ENCODE measurements around the gene ACTRT2.

Gene ACTRT2

GRCh38 chr1:3003039-3003940, 18.0 kb upstream of the ACTRT2 start:
- DNase-seq (ENCODE audit: low read depth), result no peak

DNA sequence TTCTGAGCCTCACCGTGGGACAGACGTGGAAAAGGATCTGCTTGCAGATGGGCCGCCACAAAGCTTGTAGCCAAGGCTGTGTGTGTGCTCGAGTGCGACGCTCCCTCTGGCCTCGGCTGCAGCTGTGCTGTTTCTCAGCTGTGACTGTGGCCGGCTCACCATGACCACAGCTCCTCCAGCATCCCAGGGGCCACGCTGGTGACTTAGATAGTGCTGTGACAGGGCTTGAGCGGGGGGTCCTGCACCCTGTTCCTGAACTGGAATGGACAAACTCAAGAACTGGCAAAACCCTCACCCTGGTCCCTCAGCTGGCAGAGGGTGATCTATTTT, 17.4 kb upstream of the ACTRT2 start:
- no peak for DNase-seq (ENCODE audit: low read depth)

- DNase-seq (ENCODE audit: low read depth), result no peak
These were observed 16.7 kb upstream of the ACTRT2 start for GRCh38 chr1:3004285-3005205.

- DNase-seq (ENCODE audit: low read depth), result no peak
These were observed 15.5 kb upstream of the ACTRT2 start for GRCh38 chr1:3005771-3006170.

- DNase-seq (ENCODE audit: low read depth), result no peak
These were observed 13.7 kb upstream of the ACTRT2 start for GRCh38 chr1:3007298-3008147.

- no peak for DNase-seq (ENCODE audit: low read depth)
These were observed 12.2 kb upstream of the ACTRT2 start for GRCh38 chr1:3009021-3009420.

DNA sequence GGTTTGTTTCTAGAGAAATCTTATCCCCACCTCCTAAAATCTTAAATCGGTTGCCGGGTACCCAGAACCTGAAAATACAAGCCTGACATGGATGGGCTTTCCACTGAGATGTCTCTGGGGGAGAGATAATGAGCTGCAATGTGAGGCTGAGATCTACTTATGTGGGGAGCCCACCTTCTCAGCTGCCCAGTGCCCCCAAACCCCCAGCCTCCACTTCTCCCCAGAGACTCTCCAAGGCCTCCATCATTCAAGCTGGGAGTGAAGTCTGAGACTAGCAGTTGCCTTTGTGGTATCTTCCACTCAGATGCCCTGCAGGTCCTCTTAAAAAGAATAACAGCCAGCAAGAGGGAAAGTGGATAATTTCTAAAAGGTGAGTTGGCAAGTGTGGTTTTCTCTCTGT, 11.7 kb upstream of the ACTRT2 start:
- no peak for DNase-seq (ENCODE audit: low read depth)

GRCh38 chr1:3011127-3011526, 10.1 kb upstream of the ACTRT2 start:
- DNase-seq (ENCODE audit: low read depth), result no peak

DNA sequence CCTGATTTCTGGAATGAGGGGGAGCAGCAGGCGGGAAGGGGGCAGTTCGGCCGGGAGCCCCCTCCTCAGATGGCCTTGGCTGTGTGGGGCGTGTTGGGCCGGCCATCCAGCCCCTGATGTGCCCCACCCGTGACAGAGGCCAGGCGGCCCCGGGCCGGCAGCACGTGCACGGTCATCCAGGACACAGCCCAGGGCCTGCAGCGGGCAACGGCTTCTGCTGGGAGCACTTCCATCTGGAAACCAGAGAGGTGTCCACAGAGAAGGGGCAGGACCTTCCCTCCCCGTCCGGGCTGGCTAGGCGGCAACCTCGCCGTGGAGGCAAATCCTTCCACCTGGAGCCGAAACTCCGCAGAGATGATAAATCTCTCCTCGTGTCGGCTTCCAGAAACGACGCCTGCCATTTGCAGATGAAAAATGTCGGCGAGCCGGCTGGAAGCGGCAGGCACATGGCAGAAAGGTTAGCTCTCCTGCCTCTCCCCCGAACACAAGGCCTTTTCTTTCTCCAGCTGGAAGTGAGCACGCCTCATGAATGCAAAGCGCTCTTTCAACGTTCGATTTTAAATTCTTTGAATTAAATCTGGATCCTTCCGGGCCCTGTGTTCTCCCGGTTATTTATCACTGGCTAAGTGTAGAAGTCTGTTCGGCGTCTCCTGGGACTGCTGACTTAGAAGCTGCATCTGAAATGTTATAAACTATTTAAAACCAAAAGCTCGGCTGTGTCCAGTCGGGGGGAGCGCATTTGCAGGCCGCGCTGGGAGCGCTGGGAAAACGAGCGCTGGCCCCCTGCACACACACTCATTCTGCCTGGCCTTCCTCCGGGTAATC, 9.4 kb upstream of the ACTRT2 start:
- DNase-seq (ENCODE audit: low read depth), result no peak

GRCh38 chr1:3012456-3013291, 8.6 kb upstream of the ACTRT2 start:
- DNase-seq (ENCODE audit: low read depth), result peak; percentile 27

GRCh38 chr1:3013371-3014049, 7.8 kb upstream of the ACTRT2 start:
- DNase-seq (ENCODE audit: low read depth), result no peak

DNA sequence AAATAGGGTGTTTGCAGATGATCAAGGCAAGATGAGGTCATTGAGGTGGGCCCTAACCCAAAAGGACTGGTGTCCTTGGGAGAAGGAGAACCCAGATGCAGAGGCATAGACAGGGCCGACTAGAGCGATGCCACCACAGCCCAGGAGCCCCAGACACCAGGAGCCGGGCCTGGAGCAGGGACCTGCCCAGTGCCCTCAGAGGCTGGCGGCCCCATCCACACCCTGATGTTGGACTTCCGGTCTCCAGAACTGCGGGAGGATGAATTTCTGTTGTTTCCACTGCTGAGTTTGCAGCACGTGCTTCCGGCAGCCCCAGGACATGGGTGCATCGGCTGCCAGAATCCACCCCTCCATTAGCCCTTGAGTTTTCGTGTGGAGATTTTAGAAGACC, 7.2 kb upstream of the ACTRT2 start:
- DNase-seq (ENCODE audit: low read depth), result no peak

DNA sequence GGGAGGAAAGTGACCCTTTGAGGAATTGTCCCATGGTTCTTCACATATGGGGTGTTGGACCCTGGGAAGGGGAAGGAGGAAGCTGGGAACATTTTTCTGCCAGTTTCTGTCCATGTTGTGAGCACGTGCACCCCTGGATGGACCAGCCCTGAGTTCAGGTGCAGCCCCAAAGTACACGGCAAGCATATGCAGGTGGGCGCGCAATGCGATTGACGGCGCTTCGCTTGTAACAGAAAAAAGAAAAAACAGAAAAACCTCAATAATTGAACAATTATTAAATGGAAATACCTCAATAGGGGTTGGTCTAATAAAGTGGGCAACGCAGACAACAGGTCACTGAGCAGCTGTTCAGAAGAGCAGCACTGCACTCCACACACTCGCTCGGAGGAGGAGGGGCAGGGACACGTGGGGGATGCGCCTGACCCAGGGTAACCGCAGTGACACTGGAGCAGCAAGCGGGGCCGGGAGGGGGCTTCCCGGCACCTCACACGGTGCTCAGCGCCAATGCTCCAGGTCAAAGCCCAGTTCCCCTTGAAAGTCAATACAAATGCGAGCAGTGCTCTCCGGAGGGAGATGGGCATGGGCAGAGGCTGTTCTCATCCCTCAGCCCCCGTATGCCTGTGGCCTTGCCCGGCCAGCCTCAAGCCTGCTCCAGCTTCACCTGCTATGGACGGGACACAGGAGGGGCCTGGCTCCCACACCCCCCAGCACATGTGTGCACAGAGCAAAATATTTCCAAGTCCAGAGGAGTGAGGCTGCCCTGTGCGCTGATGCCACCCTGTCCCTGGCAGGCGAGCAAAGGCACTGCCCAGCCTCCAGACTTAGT, 6.6 kb upstream of the ACTRT2 start:
- DNase-seq (ENCODE audit: low read depth), result no peak

DNA sequence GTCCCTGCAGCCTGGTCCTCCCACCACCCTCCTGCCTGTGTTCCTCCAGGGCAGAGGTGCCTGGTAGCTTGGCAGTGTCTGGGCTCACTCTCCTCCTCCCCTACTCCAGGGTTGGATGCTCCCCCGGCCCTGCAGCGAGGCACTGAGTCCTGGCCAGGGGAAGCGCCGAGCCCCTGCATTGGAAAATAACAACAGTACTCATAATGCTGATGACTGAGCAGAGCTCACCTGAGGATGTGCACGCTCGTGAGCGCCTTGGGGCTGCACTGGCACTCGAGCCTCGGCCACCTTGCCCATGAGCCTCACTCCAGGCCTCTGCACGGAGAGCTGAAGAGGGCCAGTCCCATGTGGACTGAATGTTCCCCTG, 6.0 kb upstream of the ACTRT2 start:
- DNase-seq (ENCODE audit: low read depth), result no peak

- DNase-seq (ENCODE audit: low read depth), result no peak
These were observed 5.5 kb upstream of the ACTRT2 start for GRCh38 chr1:3015744-3016143.

GRCh38 chr1:3016641-3017439, 4.4 kb upstream of the ACTRT2 start:
- DNase-seq (ENCODE audit: low read depth), result no peak

DNA sequence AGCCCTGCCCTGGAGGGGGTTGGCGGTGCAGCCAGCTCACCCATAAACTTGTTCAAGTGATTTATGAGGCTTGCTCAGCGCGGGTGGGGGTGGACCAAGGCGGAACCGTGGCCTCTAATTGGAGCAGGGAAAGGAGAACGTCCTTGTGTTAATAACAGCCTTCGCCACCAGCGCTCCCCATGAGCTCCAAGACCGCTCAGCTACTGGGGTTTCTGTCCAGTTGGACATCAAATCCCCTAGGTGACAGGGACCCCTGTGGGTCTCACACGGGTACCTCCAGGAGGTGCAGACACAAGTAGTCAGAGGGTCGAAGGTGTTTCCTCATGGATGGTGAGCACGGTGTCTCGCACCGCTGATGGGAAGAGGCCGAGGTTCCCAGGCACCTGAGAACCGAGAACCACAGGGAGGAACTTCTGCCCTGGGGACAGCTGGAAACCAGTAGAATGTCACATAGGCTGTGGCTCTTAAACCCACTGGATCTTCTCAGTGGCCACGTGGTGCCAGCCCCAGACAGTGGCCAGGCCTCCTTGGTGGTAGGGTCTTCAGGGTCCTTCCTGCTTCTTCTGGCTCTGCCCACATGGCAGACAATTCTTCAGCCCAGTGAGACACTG, 3.7 kb upstream of the ACTRT2 start:
- no peak for DNase-seq (ENCODE audit: low read depth)

GRCh38 chr1:3018051-3018471, 3.2 kb upstream of the ACTRT2 start:
- no peak for DNase-seq (ENCODE audit: low read depth)
